Measurements from ENCODE around the gene SPATS2L.
A peak's percentile ranks its signal among the peaks of the same experiment; 100 is the strongest.

The SPATS2L gene

GRCh38 chr2:200471928-200472645, 165.6 kb downstream of the SPATS2L start:
- DNase-seq, result no peak

GRCh38 chr2:200472853-200473464, 166.5 kb downstream of the SPATS2L start:
- no peak for DNase-seq

- no peak for DNase-seq
These were observed 169.3 kb downstream of the SPATS2L start for GRCh38 chr2:200475795-200476194.

- DNase-seq, result no peak
These were observed 170.3 kb downstream of the SPATS2L start for GRCh38 chr2:200476836-200477235.

GRCh38 chr2:200477667-200478131, 171.2 kb downstream of the SPATS2L start:
- no peak for DNase-seq

GRCh38 chr2:200479692-200480265, 173.3 kb downstream of the SPATS2L start:
- DNase-seq, result no peak

- no peak for DNase-seq
These were observed 175.7 kb downstream of the SPATS2L start for GRCh38 chr2:200482194-200482593.

GRCh38 chr2:200483729-200484198, 177.3 kb downstream of the SPATS2L start:
- DNase-seq, result no peak

- no peak for DNase-seq
These were observed 178.4 kb downstream of the SPATS2L start for GRCh38 chr2:200484934-200485333.

GRCh38 chr2:200486529-200486928, 180.0 kb downstream of the SPATS2L start:
- DNase-seq, result no peak

- DNase-seq, result no peak
These were observed 181.7 kb downstream of the SPATS2L start for GRCh38 chr2:200488169-200488568.

GRCh38 chr2:200490001-200490400, 183.5 kb downstream of the SPATS2L start:
- DNase-seq, result no peak

- no peak for DNase-seq
These were observed 186.2 kb downstream of the SPATS2L start for GRCh38 chr2:200492656-200493055.

GRCh38 chr2:200494048-200494447, 187.6 kb downstream of the SPATS2L start:
- no peak for DNase-seq

GRCh38 chr2:200496696-200497095, 190.2 kb downstream of the SPATS2L start:
- DNase-seq, result no peak

GRCh38 chr2:200498402-200499162, 192.1 kb downstream of the SPATS2L start:
- DNase-seq, result no peak

GRCh38 chr2:200502196-200502595, 195.7 kb downstream of the SPATS2L start:
- no peak for DNase-seq

GRCh38 chr2:200506679-200507078, 200.2 kb downstream of the SPATS2L start:
- DNase-seq, result no peak

- DNase-seq, result no peak
These were observed 200.7 kb downstream of the SPATS2L start for GRCh38 chr2:200507179-200507578.

- DNase-seq, result no peak
These were observed 202.7 kb downstream of the SPATS2L start for GRCh38 chr2:200509235-200509611.

GRCh38 chr2:200509612-200510433, 203.3 kb downstream of the SPATS2L start, which contains the start of gene KCTD18:
Gene KCTD18, minus strand, starts transcription at chr2:200510068. Its CDS starts 3,052 bp downstream, at chr2:200507016.
- DNase-seq, result peak; percentile 89 to 90

GRCh38 chr2:200515155-200515554, 208.7 kb downstream of the SPATS2L start:
- DNase-seq, result no peak

Measured in activated CD4-positive, alpha-beta T cell treated with anti-CD3 and anti-CD28 coated beads for 4 hours (primary cell).